Measurements from ENCODE around the gene RNF135. TPM values are rescaled to one million over a fixed set of nuclear protein-coding genes. Genes with fewer than 3 reads are reported as not detected.

Gene RNF135
- total RNA-seq, 1 experiment from 2014 or later: 8.0 TPM

GRCh38 chr17:30952638-30953393 lies 18.0 kb upstream of the RNF135 start:
- H3K14ac ChIP-seq (ENCODE audit: insufficient read depth, low read length): no peak overlapping the region
- no peak overlapping the region for H3K27ac ChIP-seq (ENCODE audit: insufficient read length, low read depth, low read length)
- no peak overlapping the region for H2BK120ac ChIP-seq (ENCODE audit: low read depth, low read length, poor library complexity, severe bottlenecking)
- Mint-ChIP-seq H3K4me3 (no peak overlapping the region), H3K36me3 (ENCODE audit: insufficient read depth in 1 of 3, low read depth in 3 of 3) (no peaks in the 10 kb centered on the region), H3K27me3 (ENCODE audit: low read depth) (no peaks in the 10 kb centered on the region; the same call in 1 of the 2 replicates), H3K9me3 (no peaks in the 10 kb centered on the region), H3K4me1 (peaks cover 8 to 10% of the 10 kb centered on the region in 2 experiments), H3K27ac (no peak overlapping the region)
- no peaks in the 10 kb centered on the region for H3K23me2 ChIP-seq (ENCODE audit: insufficient read length, low read depth, low read length, poor library complexity, severe bottlenecking)
- H3K18ac ChIP-seq (ENCODE audit: insufficient read length, low read depth, low read length): no peak overlapping the region
- no peaks in the 10 kb centered on the region for H3K27me3 ChIP-seq (ENCODE audit: insufficient read depth, low read length)
- WGBS (ENCODE audit: extremely low coverage, insufficient read length, low lambda C conversion rate): no CpG with 5 or more reads among the region's 9 CpGs
- no peaks in the 10 kb centered on the region for H3K79me1 ChIP-seq (ENCODE audit: insufficient read depth, low read depth, low read length, poor library complexity, severe bottlenecking)
- no peaks in the 10 kb centered on the region for H3K4me1 ChIP-seq (ENCODE audit: insufficient read depth, low read length)
- H4K5ac ChIP-seq (ENCODE audit: insufficient read length, low read depth, low read length): no peak overlapping the region
- no peak overlapping the region for H3K23ac ChIP-seq (ENCODE audit: insufficient read length, low read depth, low read length)
- no peaks in the 10 kb centered on the region for H3K79me2 ChIP-seq (ENCODE audit: insufficient read depth, low read length)
- H2BK20ac ChIP-seq (ENCODE audit: low read depth, low read length, poor library complexity, severe bottlenecking): no peak overlapping the region
- no peak for TF ChIP-seq CTCF (conservative IDR thresholded peaks at IDR 0.05)
- no peaks in the 10 kb centered on the region for H4K20me1 ChIP-seq (ENCODE audit: control insufficient read depth, insufficient read depth, insufficient read length)
- no peak overlapping the region for H2AFZ ChIP-seq (ENCODE audit: low read length)
- no peak overlapping the region for H3K4me2 ChIP-seq (ENCODE audit: insufficient read depth, insufficient read length, low read length)
- no peak overlapping the region for H3T11ph ChIP-seq (ENCODE audit: low read length)
- H2AK5ac ChIP-seq (ENCODE audit: insufficient read length, low read length): no peak overlapping the region
- H2BK12ac ChIP-seq (ENCODE audit: insufficient read length, low read depth, low read length): no peak overlapping the region
- no peak for DNase-seq
- no peak overlapping the region for H2BK5ac ChIP-seq (ENCODE audit: insufficient read length, low read length)
- no peaks in the 10 kb centered on the region for H3K9me3 ChIP-seq (ENCODE audit: control insufficient read depth, low read depth, low read length)
- H3K56ac ChIP-seq (ENCODE audit: insufficient read length, low read depth, low read length): no peak overlapping the region
- no peak overlapping the region for H4K8ac ChIP-seq (replicated peaks; ENCODE audit: insufficient read length, low read depth, low read length)
- H3K4ac ChIP-seq (ENCODE audit: low read depth, low read length): no peak overlapping the region
- H2BK15ac ChIP-seq (ENCODE audit: low read depth, low read length): no peak overlapping the region
- no peak overlapping the region for H3K9ac ChIP-seq (ENCODE audit: extremely low read depth, insufficient read length, low read length)
- H4K91ac ChIP-seq (ENCODE audit: insufficient read length, low read depth, low read length): no peak overlapping the region
